Measurements from ENCODE around the gene CDK19. TPM values are rescaled to one million over a fixed set of nuclear protein-coding genes. Genes with fewer than 3 reads are reported as not detected.

CDK19 gene
- total and polyA plus RNA-seq, 2 of the 13 experiments (the other 11 are each of a cell fraction or from before 2014, with no cell fraction given): 13.4 to 27.0 TPM

DNA sequence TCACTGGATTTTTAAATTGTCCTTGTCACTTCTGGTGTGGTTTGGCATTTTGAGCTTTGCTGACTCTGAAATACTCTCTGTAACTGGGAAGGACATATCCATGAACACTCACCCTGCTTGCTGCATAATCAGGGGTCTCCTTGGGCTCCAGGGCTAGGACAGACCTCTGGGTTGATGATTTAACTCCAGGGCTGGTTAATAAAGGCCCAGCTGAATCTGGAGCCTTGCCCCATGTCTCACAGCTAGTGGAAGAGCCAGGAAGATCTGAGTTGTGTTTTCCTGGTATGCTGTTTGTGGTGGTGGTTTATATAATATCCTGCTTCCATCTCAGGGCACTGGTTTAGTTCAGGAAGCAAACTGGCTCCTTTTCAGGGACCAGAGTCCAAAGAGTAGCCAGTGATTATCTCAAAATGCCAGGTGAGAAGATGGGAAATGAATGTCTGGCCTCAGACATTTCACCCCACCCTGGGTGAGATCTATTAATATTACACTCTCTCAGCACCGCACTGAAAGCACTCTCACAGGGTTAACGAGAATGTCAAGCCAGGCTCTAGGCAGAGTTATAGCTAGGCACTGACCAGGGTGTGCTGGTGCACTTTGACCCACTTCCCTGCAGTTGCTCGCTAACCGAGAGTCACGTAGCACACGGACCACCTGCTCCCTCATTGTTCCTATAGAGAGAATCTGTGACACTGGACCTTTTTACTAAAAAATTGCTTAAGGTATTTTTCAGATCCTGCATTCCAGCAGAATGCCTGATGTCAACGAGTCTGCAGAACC, 248.7 kb downstream of the CDK19 start (continued):
- TF ChIP-seq, protein P1, sequence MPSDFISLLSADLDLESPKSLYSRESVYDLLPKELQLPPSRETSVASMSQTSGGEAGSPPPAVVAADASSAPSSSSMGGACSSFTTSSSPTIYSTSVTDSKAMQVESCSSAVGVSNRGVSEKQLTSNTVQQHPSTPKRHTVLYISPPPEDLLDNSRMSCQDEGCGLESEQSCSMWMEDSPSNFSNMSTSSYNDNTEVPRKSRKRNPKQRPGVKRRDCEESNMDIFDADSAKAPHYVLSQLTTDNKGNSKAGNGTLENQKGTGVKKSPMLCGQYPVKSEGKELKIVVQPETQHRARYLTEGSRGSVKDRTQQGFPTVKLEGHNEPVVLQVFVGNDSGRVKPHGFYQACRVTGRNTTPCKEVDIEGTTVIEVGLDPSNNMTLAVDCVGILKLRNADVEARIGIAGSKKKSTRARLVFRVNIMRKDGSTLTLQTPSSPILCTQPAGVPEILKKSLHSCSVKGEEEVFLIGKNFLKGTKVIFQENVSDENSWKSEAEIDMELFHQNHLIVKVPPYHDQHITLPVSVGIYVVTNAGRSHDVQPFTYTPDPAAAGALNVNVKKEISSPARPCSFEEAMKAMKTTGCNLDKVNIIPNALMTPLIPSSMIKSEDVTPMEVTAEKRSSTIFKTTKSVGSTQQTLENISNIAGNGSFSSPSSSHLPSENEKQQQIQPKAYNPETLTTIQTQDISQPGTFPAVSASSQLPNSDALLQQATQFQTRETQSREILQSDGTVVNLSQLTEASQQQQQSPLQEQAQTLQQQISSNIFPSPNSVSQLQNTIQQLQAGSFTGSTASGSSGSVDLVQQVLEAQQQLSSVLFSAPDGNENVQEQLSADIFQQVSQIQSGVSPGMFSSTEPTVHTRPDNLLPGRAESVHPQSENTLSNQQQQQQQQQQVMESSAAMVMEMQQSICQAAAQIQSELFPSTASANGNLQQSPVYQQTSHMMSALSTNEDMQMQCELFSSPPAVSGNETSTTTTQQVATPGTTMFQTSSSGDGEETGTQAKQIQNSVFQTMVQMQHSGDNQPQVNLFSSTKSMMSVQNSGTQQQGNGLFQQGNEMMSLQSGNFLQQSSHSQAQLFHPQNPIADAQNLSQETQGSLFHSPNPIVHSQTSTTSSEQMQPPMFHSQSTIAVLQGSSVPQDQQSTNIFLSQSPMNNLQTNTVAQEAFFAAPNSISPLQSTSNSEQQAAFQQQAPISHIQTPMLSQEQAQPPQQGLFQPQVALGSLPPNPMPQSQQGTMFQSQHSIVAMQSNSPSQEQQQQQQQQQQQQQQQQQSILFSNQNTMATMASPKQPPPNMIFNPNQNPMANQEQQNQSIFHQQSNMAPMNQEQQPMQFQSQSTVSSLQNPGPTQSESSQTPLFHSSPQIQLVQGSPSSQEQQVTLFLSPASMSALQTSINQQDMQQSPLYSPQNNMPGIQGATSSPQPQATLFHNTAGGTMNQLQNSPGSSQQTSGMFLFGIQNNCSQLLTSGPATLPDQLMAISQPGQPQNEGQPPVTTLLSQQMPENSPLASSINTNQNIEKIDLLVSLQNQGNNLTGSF (CRISPR knock-in tag; IDR thresholded peaks at IDR 0.05): no peak
- TF ChIP-seq IRF1 (CRISPR knock-in tag; IDR thresholded peaks at IDR 0.05; ENCODE audit: low read depth): no peak
- no peak for TF ChIP-seq MAF1 (CRISPR knock-in tag; IDR thresholded peaks at IDR 0.05; ENCODE audit: borderline replicate concordance)
- TF ChIP-seq ARID4A (CRISPR knock-in tag; IDR thresholded peaks at IDR 0.05; ENCODE audit: borderline replicate concordance): no peak; the same call in 1 of the 2 replicates
- TF ChIP-seq ZSCAN29 (CRISPR knock-in tag; conservative IDR thresholded peaks at IDR 0.05): no peak; the same call in 1 of the 2 replicates
- TF ChIP-seq, protein P2, sequence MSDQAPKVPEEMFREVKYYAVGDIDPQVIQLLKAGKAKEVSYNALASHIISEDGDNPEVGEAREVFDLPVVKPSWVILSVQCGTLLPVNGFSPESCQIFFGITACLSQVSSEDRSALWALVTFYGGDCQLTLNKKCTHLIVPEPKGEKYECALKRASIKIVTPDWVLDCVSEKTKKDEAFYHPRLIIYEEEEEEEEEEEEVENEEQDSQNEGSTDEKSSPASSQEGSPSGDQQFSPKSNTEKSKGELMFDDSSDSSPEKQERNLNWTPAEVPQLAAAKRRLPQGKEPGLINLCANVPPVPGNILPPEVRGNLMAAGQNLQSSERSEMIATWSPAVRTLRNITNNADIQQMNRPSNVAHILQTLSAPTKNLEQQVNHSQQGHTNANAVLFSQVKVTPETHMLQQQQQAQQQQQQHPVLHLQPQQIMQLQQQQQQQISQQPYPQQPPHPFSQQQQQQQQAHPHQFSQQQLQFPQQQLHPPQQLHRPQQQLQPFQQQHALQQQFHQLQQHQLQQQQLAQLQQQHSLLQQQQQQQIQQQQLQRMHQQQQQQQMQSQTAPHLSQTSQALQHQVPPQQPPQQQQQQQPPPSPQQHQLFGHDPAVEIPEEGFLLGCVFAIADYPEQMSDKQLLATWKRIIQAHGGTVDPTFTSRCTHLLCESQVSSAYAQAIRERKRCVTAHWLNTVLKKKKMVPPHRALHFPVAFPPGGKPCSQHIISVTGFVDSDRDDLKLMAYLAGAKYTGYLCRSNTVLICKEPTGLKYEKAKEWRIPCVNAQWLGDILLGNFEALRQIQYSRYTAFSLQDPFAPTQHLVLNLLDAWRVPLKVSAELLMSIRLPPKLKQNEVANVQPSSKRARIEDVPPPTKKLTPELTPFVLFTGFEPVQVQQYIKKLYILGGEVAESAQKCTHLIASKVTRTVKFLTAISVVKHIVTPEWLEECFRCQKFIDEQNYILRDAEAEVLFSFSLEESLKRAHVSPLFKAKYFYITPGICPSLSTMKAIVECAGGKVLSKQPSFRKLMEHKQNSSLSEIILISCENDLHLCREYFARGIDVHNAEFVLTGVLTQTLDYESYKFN (CRISPR knock-in tag; conservative IDR thresholded peaks at IDR 0.05): peak; percentile 92
- TF ChIP-seq EZH2 (conservative IDR thresholded peaks at IDR 0.05; ENCODE audit: low read depth, low read length): no peak
- TF ChIP-seq SNAPC5 (CRISPR knock-in tag; IDR thresholded peaks at IDR 0.05; ENCODE audit: borderline replicate concordance): no peak
- TF ChIP-seq RXRA (CRISPR knock-in tag; IDR thresholded peaks at IDR 0.05): peak; percentile 97
- no peak for TF ChIP-seq MAFK (conservative IDR thresholded peaks at IDR 0.05 in 1 of 2, IDR thresholded peaks at IDR 0.05 in 1 of 2; ENCODE audit: low read length in 2 of 2)
- 0 out of 2 replicates have a peak, but pooled peaks have one; percentile 19 for TF ChIP-seq KLF11 (CRISPR knock-in tag; IDR thresholded peaks at IDR 0.05)

Data from HepG2 (cell line).